ENCODE data around the gene TMEM205.

Gene TMEM205

GRCh38 chr19:11295665-11296245, 50.3 kb downstream of the TMEM205 start, which contains the start of gene TSPAN16:
TSPAN16 (plus strand) TSS chr19:11296160; CDS start chr19:11296298, 138 bp downstream.
- Histone ChIP-seq H3K27ac (replicated peaks) (peak within 1 kb of the TSS; percentile 74), H3K4me3 (replicated peaks; ENCODE audit: insufficient read depth, low read length) (no peak within 1 kb of the TSS), H3K27me3 (ENCODE audit: insufficient read depth, poor library complexity, severe bottlenecking) (no peaks in the 10 kb centered on the region)
- no peak for TF ChIP-seq REST (IDR thresholded peaks at IDR 0.05; ENCODE audit: insufficient replicate concordance, low read depth)
- no peak for TF ChIP-seq SPI1 (IDR thresholded peaks at IDR 0.05; ENCODE audit: borderline replicate concordance, low read depth)
- TF ChIP-seq POLR2AphosphoS5 (IDR thresholded peaks at IDR 0.05; ENCODE audit: low read depth): no peak
- no peak for TF ChIP-seq CTCF (IDR thresholded peaks at IDR 0.05; ENCODE audit: insufficient read depth, low read length)
- TF ChIP-seq GABPA (IDR thresholded peaks at IDR 0.05; ENCODE audit: low read depth): no peak
- DNase-seq (ENCODE audit: low read depth in 1 of 2, low spot score in 1 of 2): no peak

GRCh38 chr19:11295180-11295579, 50.9 kb downstream of the TMEM205 start:
- Histone ChIP-seq H3K4me3 (replicated peaks; ENCODE audit: insufficient read depth, low read length) (no peak overlapping the region), H3K27me3 (ENCODE audit: insufficient read depth, poor library complexity, severe bottlenecking) (no peaks in the 10 kb centered on the region), H3K27ac (replicated peaks) (no peak overlapping the region; the same call in 1 of the 2 replicates)
- no peak for DNase-seq (ENCODE audit: low read depth in 1 of 2, low spot score in 1 of 2)
- TF ChIP-seq GABPA (IDR thresholded peaks at IDR 0.05; ENCODE audit: low read depth): no peak
- TF ChIP-seq SPI1 (IDR thresholded peaks at IDR 0.05; ENCODE audit: borderline replicate concordance, low read depth): no peak
- TF ChIP-seq CTCF (IDR thresholded peaks at IDR 0.05; ENCODE audit: insufficient read depth, low read length): no peak
- no peak for TF ChIP-seq POLR2AphosphoS5 (IDR thresholded peaks at IDR 0.05; ENCODE audit: low read depth)
- TF ChIP-seq REST (IDR thresholded peaks at IDR 0.05; ENCODE audit: insufficient replicate concordance, low read depth): no peak

GRCh38 chr19:11293433-11294389, 52.4 kb downstream of the TMEM205 start:
- no peaks in the 10 kb centered on the region for H3K27me3 ChIP-seq (ENCODE audit: insufficient read depth, poor library complexity, severe bottlenecking)
- DNase-seq (ENCODE audit: low read depth in 1 of 2, low spot score in 1 of 2): peak; percentile 95 to 99
- TF ChIP-seq GABPA (IDR thresholded peaks at IDR 0.05; ENCODE audit: low read depth) (peak; percentile 43), CTCF (IDR thresholded peaks at IDR 0.05; ENCODE audit: insufficient read depth, low read length) (peak; percentile 94), REST (IDR thresholded peaks at IDR 0.05; ENCODE audit: insufficient replicate concordance, low read depth) (no peak), SPI1 (IDR thresholded peaks at IDR 0.05; ENCODE audit: borderline replicate concordance, low read depth) (peak; percentile 46; the same call in 1 of the 2 replicates), POLR2AphosphoS5 (IDR thresholded peaks at IDR 0.05; ENCODE audit: low read depth) (peak; percentile 78)
- 0 out of 2 replicates have a peak overlapping the region, but pooled peaks have one; percentile 0 for H3K4me3 ChIP-seq (replicated peaks; ENCODE audit: insufficient read depth, low read length)
- H3K27ac ChIP-seq (replicated peaks): peak overlapping the region; percentile 28; the same call in 1 of the 2 replicates

All from HL-60 (cell line).